GM19238 (cell line): ENCODE data around the gene PKD2.
"Not testable (repeated sequence)": the region's sequence is repeated elsewhere in the genome, so short reads cannot be mapped to it uniquely, and the experiment has no call there.

ENCODE experiments used
- DNase-seq: peaks from one replicate; pipeline ENCODE4 v3.0.0; 2011; ENCODE audit warnings: low spot score; ENCODE audit not compliant: insufficient read length

Gene PKD2

GRCh38 chr4:87986508-87986907 is 20.9 kb upstream of the PKD2 start:
- DNase-seq: no peak

- DNase-seq: no peak
Observed at GRCh38 chr4:87989765-87990164, 17.7 kb upstream of the PKD2 start.

GRCh38 chr4:87995435-87995834 is 12.0 kb upstream of the PKD2 start:
- no peak for DNase-seq

- DNase-seq: not testable (repeated sequence)
Observed at GRCh38 chr4:87999191-87999691, 8.2 kb upstream of the PKD2 start.

GRCh38 chr4:88001871-88002270 is 5.6 kb upstream of the PKD2 start:
- no peak for DNase-seq

GRCh38 chr4:88002786-88003185 is 4.6 kb upstream of the PKD2 start:
- DNase-seq: no peak

GRCh38 chr4:88003261-88003660 is 4.2 kb upstream of the PKD2 start:
- no peak for DNase-seq

GRCh38 chr4:88005076-88005475 is 2.4 kb upstream of the PKD2 start:
- DNase-seq: no peak

- no peak for DNase-seq
Observed at GRCh38 chr4:88005946-88006345, 1.5 kb upstream of the PKD2 start.

- no peak for DNase-seq
Observed at GRCh38 chr4:88006956-88007303, 505 bp upstream of the PKD2 start.

- peak; percentile 27 for DNase-seq
Observed at GRCh38 chr4:88008122-88008742, 797 bp downstream of the PKD2 start.

GRCh38 chr4:88008743-88009171 is 1.3 kb downstream of the PKD2 start:
- DNase-seq: peak; percentile 10

- no peak for DNase-seq
Observed at GRCh38 chr4:88009871-88010270, 2.4 kb downstream of the PKD2 start.

- no peak for DNase-seq
Observed at GRCh38 chr4:88010966-88011365, 3.5 kb downstream of the PKD2 start.

GRCh38 chr4:88012647-88013046 is 5.2 kb downstream of the PKD2 start:
- DNase-seq: peak; percentile 28

- no peak for DNase-seq
Observed at GRCh38 chr4:88014386-88014905, 7.0 kb downstream of the PKD2 start.

GRCh38 chr4:88015659-88016295 is 8.3 kb downstream of the PKD2 start:
- DNase-seq: no peak

GRCh38 chr4:88017516-88018297 is 10.3 kb downstream of the PKD2 start:
- no peak for DNase-seq

GRCh38 chr4:88018466-88018865 is 11.0 kb downstream of the PKD2 start:
- DNase-seq: no peak

GRCh38 chr4:88021824-88022223 is 14.4 kb downstream of the PKD2 start:
- DNase-seq: no peak

GRCh38 chr4:88022289-88022688 is 14.9 kb downstream of the PKD2 start:
- DNase-seq: no peak
